HG03342 (cell line): ENCODE measurements around the gene POLR2E.
"Not testable (repeated sequence)": the region's sequence is repeated elsewhere in the genome, so short reads cannot be mapped to it uniquely, and the experiment has no call there.

Experiments used
- ATAC-seq: cut with Tn5 transposase; IDR thresholded peaks from one replicate; pipeline ENCODE4 v1.9.1; 2021; ENCODE audit warnings: mild to moderate bottlenecking, moderate library complexity; ENCODE audit not compliant: unreplicated experiment

POLR2E gene

DNA sequence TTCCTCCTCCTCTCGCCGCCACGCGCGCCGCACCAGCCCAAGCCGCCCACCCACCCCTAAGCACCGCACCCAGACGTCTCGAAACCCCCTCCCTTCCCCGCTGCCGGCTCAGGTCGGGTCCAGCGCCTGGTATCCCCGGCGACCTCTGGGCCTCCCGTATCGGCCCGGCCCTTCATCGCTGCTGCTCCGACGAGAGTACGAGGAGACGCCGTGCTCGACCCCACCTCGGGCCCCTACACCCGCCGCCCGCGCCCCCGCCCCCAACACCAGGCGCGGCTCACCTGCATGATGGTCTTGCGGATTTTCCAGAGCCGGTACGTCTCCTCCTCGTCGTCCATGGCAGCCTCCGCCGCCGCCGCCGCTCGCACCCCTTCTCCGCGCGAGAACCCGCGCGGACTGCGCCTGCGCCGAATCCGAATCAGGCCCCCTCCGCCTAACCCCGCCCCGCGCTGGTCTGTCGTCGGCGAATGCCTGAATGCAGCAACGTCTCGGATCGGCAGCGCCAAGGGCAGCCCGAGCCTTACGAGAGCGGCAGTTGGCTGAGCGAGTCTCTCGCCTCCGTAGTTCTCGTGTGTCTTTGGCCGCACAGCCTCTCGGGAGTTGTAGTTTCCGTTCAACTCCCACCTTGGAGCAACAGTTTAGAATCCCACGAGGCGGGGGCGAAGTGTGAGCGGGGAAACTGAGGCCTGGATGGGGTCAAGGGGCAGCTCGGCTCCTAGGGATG, at the start of gene POLR2E:
Gene POLR2E (minus strand): TSS at position 398 of the 724 bp plus-strand sequence. CDS start 60 bp downstream, at position 338.
- peak; percentile 89 for ATAC-seq

DNA sequence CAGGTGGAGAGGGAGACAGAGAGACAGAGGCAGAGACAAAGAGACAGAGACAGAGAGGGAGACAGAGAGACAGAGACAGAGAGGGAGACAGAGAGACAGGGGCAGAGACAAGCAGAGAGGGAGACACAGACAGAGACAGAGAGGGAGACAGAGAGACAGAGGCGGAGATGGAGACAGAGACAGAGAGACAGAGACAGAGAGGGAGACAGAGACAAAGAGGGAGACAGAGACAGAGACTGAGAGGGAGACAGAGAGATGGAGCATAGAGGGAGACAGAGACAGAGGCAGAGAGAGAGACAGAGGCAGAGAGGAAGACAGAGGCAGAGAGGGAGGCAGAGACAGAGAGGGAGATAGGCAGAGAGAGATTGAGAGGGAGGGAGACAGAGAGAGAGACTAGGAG, 49.6 kb upstream of the POLR2E start:
- ATAC-seq, result no peak

DNA sequence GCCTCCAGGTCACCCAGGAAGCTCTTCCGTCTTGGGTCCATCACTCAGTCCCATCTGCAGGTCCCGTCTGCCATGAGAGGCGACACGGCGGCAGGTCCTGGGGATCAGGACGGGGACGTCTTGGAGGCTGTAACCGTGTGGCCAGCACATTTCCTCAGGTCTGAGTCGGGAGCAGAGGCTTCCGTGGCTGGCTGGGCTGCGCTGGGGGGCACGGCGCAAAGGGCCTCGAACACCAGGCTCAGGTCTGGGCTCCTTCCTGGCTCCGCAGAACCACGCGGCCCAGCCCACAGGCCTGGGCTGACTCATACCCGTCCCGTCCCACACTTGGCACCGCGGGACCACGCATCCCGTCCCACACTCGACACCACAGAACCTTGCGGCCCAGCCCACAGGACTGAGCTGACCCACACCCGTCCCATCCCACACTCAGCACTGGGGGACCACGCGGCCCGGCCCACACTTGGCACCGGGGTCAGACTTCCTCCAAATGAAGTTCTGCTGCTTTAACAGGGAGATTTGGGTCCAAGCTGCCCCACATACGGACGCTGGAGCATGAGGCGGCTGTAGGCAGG, 48.7 kb upstream of the POLR2E start:
- ATAC-seq, result no peak

DNA sequence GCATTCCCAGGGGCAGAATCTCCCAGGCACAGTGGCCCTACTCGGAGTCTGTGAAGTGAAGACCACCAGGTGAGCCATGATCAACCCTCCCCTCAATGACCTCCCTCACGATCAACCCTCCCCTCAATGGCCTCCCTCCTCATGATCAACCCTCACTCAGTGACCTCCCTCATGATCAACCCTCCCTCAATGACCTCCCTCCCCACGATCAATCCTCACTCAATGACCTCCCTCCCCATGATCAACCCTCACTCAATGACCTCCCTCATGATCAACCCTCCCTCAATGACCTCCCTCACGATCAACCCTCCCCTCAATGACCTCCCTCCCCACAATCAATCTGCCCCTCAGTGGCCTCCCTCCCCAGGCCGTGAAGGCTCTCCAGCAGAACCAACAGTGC, 46.8 kb upstream of the POLR2E start:
- ATAC-seq, result no peak

DNA sequence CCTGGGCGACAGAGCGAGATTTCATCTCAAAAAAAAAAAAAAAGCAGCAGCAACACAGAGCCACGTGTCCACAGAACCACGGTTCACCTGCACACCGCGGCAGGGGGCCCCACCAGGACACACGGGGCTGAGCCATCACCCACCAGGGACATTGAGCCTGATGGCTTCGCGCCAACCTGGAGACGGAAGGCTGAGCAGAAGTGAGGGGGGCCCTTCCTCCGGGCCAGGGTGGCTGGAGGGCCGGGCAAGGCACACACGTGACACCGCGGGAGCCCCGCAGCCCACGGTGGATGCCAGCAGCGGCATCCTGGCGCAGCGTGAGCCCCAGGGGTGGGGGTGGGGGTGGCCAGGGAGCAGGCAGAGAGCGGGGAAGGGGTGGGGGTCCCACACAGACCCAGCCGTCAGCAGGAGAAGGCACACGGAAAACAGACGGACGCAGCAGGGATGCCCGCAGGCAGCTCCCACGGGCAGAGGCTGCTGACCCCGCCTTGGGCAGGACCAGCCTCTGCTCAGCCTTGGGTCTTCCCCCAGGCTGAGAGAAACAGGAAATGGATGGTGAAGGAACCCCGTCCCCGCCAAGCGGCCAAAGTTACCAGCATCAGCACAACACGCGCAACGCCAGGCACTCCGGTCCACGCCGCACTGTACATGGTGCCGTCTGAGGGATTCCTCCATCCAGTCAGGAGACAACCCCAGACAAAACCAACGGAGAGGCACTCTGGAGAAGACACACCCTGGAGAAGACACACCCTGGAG, 45.3 kb upstream of the POLR2E start:
- no peak for ATAC-seq

DNA sequence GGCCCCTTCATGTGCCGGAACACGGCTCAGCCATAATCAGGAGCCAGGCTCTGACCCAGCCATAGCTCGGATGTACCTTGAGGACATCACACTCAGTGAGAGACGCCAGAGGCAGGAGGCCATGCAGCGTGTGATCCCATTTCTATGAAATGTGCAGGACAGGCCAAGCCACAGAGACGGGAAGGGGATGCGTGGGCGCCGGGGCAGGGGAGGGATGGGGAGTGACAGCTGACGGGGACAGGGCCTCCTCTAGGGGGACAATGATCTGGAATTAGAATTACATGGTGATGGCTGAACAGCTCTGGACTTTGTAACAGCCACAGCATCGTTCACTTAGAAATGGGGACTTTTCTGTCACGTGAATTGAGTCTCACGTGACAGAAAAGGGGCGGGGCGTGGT, 44.0 kb upstream of the POLR2E start:
- no peak for ATAC-seq

DNA sequence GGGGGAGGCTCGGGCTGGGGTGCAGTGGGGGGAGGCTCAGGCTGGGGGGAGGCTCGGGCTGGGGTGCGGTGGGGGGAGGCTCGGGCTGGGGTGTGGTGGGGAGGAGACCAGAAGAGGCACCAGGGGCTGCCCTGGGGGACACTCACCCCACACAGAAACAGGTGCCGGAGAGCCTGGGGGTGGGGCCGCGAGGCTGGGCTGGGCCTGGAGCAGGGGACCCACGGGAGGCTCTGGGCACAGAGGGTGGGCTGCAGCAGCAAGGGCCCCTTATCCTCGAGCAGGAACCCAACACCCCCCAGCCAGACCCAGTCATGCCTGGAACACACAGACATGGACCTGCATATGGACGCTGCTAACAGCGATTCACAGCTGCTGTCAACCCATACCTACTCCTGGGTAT, 42.9 kb upstream of the POLR2E start:
- no peak for ATAC-seq

DNA sequence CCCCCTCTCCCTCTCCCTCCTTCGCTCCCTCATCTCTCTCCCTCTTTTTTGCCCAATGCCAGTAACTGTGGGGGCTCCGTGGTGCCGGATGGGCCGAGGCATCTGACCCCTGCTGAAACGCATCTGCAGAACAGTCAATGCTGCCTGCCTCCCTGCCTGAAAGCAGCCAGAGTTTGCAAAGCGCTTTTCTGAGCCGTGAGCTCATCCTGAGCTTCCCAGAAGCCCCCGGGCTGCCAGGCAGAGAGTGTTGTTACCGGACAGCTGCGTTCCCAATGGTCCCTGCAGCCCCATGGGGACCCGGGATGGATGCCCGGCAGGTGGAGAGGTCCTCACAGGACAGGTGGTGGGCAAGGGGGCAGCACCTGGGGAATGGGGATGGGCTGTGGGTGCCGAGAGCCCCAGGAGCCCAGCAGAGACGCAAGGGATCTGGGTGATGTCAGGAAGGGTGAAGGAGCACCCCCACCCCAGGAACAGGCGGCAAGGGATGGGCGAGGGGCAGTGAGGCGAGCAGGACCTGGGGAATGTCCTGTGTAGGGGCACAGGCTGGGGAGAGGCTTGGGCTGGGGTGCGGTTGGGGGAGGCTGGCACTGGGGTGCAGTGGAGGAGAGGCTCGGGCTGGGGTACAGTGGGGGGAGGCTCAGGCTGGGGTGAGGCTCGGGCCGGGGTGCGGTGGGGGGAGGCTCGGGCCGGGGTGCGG, 41.6 kb upstream of the POLR2E start:
- no peak for ATAC-seq

DNA sequence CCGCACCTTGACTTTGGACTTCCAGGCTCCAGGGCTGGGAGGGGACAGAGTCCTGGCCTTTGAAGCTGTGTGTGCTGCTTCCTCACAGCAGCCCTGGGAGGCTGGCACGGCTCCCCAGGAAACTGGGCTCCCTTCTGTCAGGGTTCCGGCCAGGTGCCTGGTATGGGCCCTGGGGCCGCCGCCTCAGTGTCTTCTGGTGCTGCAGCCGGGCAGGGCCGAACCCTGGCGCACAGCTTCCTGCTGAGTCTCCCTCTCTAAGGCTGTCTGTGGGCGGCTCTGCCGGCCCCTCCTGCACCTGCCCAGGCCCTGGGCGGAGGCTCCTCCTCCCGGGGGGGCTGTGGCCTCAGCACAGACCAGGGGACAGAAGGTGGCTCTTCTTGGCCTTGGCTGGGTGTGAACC, 41.0 kb upstream of the POLR2E start:
- ATAC-seq, result no peak

DNA sequence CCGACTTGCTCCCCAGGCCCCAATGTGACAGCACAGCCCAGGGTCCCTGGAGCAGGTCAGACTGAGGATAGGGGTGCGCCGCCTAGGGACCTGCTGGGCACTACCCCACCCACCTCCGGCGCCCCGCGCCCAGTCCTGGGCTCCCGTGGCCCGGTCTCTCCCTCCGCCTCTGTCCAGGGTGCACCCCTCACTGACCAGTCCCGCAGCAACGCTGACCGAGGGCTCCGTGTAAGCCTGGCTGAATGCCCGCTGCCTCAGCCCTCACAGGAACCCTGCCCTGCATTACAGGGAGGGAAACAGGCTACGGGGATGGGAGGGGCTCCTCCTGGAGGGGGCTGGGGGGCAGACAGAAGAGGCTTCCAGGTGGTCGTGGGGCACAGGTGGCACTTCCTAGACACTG, 40.3 kb upstream of the POLR2E start:
- no peak for ATAC-seq

DNA sequence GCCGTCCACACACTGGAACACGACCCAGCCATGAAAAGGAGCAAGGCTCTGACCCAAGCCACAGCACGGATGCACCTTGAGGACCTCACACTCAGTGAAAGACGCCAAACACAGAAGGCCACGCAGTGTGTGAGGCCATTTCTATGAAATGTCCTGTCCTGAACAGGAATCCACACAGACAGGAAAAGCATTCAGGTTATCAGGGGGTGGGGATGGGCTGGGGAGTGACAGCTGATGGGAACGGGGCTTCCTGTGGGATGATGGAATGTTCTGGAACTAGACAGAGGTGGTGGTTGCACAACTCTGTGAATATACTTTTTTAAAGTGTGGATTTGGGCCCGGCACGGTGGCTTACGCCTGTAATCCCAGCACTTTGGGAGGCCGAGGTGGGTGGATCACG, 39.3 kb upstream of the POLR2E start:
- no peak for ATAC-seq

DNA sequence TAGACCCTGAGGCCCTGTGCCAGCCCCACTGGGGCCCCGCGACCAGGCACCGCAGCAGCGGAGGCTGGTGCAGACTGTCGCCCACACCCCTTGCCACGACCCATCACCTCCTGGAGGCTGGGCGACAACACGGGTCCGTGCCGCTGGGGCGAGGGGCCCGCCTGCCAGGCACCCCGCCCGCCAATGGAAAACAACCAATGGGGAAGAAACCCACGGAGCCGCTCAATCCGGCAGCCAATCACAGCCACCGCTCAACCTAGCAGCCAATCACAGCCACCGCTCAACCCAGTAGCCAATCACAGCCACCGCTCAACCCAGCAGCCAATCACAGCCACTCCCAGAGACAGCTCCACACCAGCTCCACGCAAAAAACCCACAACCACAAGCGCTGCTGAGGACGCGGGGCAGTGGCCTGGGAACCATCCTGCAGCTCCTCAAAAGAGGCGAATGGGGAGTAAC, 38.3 kb upstream of the POLR2E start:
- no peak for ATAC-seq

DNA sequence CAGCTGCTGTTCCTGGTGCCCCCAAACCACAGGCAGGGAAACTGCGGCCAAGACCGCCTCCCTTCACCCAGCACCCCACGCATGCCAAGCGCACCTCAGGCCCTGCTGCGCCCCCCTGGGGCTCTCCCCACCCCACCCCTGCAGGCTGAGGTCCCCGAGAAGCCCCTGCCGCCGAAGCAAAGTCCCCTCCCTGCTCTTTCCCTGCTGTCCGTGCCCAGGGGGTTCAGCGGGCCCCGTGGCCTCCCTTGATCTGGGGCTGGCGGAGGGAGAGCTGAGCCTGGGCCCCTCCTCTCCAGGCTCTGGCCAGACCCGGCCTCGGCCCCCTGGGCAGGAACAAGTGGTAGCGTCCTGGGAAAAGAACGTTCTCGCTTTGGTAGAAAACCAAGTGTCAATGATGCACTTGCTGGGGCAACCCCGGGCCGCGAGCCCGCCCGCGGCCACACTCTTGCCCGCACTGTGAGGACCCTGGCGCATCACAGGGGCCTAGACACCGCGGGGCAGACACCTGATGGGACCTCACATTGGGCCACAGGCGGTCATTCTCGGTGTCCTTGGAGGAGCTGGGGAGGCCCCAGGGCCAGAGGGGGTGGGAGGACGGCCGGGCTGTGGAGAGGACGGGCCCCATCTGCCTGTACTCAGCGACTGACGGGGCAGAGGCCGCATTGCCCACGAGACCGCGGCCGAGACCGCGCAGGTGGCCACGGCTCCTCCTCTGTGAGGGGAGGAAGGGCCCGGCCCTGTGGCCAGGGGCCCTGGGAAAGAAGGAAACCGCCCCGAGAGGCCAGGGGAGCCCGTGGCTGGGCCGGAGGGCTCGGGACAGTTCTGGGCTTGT, 37.6 kb upstream of the POLR2E start:
- no peak for ATAC-seq

DNA sequence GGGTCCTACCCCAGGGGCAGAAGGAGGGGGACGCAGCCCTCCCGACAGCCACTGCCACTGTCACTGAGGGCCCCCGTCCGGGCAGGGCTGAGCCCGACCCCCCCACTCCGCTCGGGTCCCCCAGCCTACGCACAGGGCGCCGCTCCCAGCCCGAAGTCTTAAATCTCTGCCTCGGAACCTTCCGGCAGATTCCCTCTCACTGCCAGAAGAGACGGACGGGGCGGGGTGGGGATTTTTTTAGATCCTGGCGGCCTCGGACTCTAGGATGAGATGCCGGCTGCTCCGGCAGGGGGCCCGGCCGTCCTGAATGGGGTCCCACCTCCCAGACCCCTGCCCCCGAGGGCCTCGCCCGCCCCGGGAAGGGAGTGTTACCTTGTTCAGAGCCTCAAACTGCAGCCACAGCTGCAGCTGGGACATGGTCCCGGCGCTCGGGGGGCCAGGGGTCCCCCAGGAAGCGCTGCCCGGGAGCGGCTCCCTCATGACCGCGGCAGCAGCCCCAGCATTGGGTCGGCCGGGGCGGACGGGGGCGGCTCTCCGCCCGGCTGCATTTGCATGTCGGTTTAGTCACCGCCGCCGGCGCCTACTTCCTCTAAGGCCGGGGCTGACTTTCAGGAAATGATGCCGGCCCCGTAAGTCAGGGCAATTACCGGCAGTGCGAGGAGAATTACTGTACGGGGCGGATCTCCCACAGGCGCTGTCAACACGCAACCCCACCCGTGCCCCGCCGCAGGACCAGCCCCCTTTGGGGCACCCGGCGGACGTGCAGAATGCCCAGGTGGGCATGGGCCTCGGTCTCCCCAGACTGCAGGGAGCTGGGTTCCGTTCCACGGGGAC, 36.8 kb upstream of the POLR2E start:
- peak; percentile 50 for ATAC-seq

DNA sequence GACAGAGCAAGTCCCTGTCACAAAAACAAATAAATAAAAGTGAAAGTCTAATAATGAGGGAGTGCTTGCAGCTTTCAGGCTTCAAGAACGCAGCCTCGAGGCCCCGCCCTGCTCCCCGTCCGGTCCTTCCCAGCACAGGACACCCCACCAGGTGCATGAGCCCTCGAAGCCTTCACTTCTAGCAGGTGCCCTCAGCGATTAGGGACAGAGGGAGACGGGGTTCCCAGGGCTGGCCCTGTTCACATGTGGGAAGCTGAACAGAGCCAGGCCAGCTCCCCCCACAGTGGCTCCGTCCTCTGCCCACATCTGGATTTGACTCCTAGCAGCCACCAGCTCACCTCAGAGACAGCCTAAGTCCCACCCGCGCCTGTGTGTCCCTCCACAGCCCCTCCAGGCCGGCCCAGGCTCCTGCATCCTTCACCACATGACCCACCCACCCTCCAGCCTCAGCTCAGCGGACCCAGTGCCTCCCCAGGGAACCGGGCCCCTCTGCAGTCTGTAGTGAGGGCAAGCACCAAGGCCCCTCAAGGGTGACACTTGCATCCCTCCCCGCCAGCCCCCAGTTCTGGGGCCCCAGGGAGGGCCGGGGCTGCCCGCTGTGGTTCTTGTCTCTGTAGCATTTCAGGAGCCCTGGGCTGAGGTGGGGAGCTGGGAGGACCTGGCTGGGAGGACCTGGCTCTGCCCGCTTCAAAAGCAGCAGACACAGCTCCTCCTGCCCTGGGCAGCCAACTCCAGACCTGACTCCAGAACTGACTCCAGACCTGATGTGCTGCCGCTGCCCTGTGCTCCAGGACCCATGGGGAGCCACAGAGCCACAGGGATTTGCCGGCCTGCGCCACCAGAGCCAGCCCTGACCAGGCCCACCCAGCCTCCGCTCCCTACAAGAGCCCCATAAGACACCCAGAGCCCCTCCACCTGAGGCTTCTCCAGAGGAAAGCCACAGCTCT, 35.9 kb upstream of the POLR2E start:
- ATAC-seq, result no peak

DNA sequence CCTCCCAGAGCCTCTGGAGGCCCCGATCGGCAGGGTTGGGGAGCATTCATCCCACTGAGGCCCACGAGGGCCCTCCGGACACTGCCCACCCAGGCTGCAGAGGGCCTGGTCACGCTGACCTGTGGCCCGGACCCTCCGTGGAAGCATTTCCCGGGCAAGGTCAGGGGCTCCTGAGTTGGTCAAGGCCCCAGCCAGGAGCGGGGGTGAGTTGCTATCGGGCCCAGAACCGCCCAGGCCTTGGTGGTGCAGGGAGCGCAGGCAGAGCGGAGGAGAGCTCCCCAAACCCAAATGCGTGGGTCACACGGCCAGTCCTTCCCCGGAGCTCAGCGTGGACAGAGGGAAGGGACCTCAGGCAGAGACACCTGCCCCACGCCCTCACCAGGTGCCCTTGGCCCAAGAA, 34.4 kb upstream of the POLR2E start:
- no peak for ATAC-seq

DNA sequence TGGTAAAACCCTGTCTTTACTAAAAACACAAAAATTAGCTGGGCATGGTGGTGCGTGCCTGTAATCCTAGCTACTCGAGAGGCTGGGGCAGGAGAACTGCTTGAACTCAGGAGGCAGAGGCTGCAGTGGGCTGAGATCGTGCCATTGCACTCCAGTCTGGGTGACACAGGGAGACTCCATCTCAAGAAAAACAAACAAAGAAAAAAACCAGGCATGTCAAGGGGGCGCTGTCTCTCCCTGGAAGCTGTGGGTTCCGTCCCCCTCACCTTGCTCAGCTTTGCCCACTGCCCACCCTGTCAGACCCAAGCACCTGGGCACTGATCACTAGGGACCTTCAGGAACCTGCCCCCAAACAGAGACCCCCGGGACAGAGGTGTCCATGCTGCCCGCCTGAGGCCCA, 33.9 kb upstream of the POLR2E start:
- not testable (repeated sequence) for ATAC-seq

DNA sequence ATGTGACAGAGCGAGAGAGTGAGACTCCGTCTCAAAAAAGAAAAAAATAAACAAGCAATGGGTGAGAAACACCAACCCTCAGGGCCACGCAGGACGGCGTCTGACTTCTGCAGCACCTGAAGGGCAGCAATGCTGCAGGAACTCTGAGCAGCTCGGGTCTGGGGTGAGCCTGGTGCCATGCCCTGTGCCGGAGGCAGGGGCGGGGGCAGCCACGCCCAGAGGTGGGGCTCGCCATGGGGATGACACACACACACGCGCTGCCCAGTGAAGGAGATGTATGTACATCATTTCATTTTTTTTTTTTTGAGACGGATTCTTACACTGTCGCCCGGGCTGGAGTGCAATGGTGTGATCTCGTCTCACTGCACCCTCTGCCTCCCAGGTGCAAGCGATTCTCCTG, 32.9 kb upstream of the POLR2E start:
- ATAC-seq, result no peak
